ENCODE results near the gene SNTA1.
"Not testable (repeated sequence)": the region's sequence is repeated elsewhere in the genome, so short reads cannot be mapped to it uniquely, and the experiment has no call there.

Gene SNTA1

GRCh38 chr20:33488201-33488600, 44.6 kb upstream of the SNTA1 start:
- H3K36me3 Mint-ChIP-seq (ENCODE audit: low read depth) = no peaks in the 10 kb centered on the region
- peaks cover 9% of the 10 kb centered on the region for H3K4me1 Mint-ChIP-seq
- DNase-seq = no peak
- no peak overlapping the region for H3K27ac Mint-ChIP-seq
- H3K9me3 Mint-ChIP-seq = no peaks in the 10 kb centered on the region
- TF ChIP-seq CTCF (IDR thresholded peaks at IDR 0.05) = no peak
- peaks cover 2% of the 10 kb centered on the region for H3K27me3 Mint-ChIP-seq (ENCODE audit: low read depth, poor library complexity)
- H3K4me3 Mint-ChIP-seq = no peak overlapping the region

- not testable (repeated sequence) for H3K9me3 Mint-ChIP-seq; H3K27me3 Mint-ChIP-seq (ENCODE audit: low read depth, poor library complexity); H3K4me1 Mint-ChIP-seq; H3K36me3 Mint-ChIP-seq (ENCODE audit: low read depth); H3K27ac Mint-ChIP-seq; H3K4me3 Mint-ChIP-seq; DNase-seq
These were observed 39.6 kb upstream of the SNTA1 start for GRCh38 chr20:33483186-33483585.

GRCh38 chr20:33482581-33482980, 39.0 kb upstream of the SNTA1 start:
- no peak for TF ChIP-seq CTCF (IDR thresholded peaks at IDR 0.05)
- no peaks in the 10 kb centered on the region for H3K9me3 Mint-ChIP-seq
- peaks cover 15% of the 10 kb centered on the region for H3K27me3 Mint-ChIP-seq (ENCODE audit: low read depth, poor library complexity)
- no peak for DNase-seq
- no peaks in the 10 kb centered on the region for H3K4me1 Mint-ChIP-seq
- no peaks in the 10 kb centered on the region for H3K36me3 Mint-ChIP-seq (ENCODE audit: low read depth)
- no peak overlapping the region for H3K27ac Mint-ChIP-seq
- H3K4me3 Mint-ChIP-seq = no peak overlapping the region

GRCh38 chr20:33481431-33481941, 37.9 kb upstream of the SNTA1 start:
- DNase-seq = no peak
- no peak for TF ChIP-seq CTCF (IDR thresholded peaks at IDR 0.05)
- no peaks in the 10 kb centered on the region for H3K9me3 Mint-ChIP-seq
- H3K4me3 Mint-ChIP-seq = no peak overlapping the region
- H3K27ac Mint-ChIP-seq = no peak overlapping the region
- no peaks in the 10 kb centered on the region for H3K36me3 Mint-ChIP-seq (ENCODE audit: low read depth)
- H3K4me1 Mint-ChIP-seq = no peaks in the 10 kb centered on the region
- peaks cover 15% of the 10 kb centered on the region for H3K27me3 Mint-ChIP-seq (ENCODE audit: low read depth, poor library complexity)

- Mint-ChIP-seq H3K27me3 (ENCODE audit: low read depth, poor library complexity) (peaks cover 20% of the 10 kb centered on the region), H3K9me3 (no peaks in the 10 kb centered on the region), H3K36me3 (ENCODE audit: low read depth) (no peaks in the 10 kb centered on the region), H3K4me3 (no peak overlapping the region), H3K27ac (no peak overlapping the region), H3K4me1 (peaks cover 13% of the 10 kb centered on the region)
- no peak for TF ChIP-seq CTCF (IDR thresholded peaks at IDR 0.05)
- DNase-seq = no peak
These were observed 36.5 kb upstream of the SNTA1 start for GRCh38 chr20:33480048-33480447.

- no peak for DNase-seq
- peaks cover 32% of the 10 kb centered on the region for H3K4me1 Mint-ChIP-seq
- no peaks in the 10 kb centered on the region for H3K9me3 Mint-ChIP-seq
- peaks cover 23% of the 10 kb centered on the region for H3K27me3 Mint-ChIP-seq (ENCODE audit: low read depth, poor library complexity)
- no peak for TF ChIP-seq CTCF (IDR thresholded peaks at IDR 0.05)
- no peaks in the 10 kb centered on the region for H3K36me3 Mint-ChIP-seq (ENCODE audit: low read depth)
- peak overlapping the region; percentile 46 for H3K27ac Mint-ChIP-seq
- H3K4me3 Mint-ChIP-seq = no peak overlapping the region
These were observed 34.0 kb upstream of the SNTA1 start for GRCh38 chr20:33477386-33478234.
